HepG2 (cell line): ENCODE data around the gene NDUFB4. TPM values are rescaled to one million over a fixed set of nuclear protein-coding genes. Genes with fewer than 3 reads are reported as not detected.
A peak's percentile ranks its signal among the peaks of the same experiment; 100 is the strongest.
"Not testable (repeated sequence)": the region's sequence is repeated elsewhere in the genome, so short reads cannot be mapped to it uniquely, and the experiment has no call there.

Experiments used
- ATAC-seq: fragments of 200-7000 bp; cut with Tn5 transposase; 3 replicates; pipeline ENCODE4 v1.9.1; 2020; ENCODE audit warnings: mild to moderate bottlenecking, moderate library complexity
- BruUV-seq: library from RNA; stranded (reverse); fragments of 400-500 nt; replicated peaks from 2 replicates; lab custom pipeline; 2021; lab: Mats Ljungman, UMichigan
- CTCF ChIA-PET: fragments of 300-600 bp; formaldehyde crosslinking; extraction: SDS; loops from one replicate; lab custom pipeline; 2021; ENCODE audit warnings: low total read pairs, inconsistent platforms, low intra/inter-chr PET ratio; lab: Yijun Ruan, JAX
- POLR2A ChIA-PET: fragments of 350-600 bp; sonication (Branson Sonifier 250); formaldehyde crosslinking; loops from one replicate; lab custom pipeline; 2020; ENCODE audit warnings: antibody characterized with exemption, inconsistent platforms; lab: Yijun Ruan, JAX
- DNase-seq: peaks from one replicate; pipeline ENCODE4 v3.0.0-alpha.2; 2015; ENCODE audit warnings: low spot score
- FAIRE-seq: peaks from 3 replicates; lab custom pipeline; 2011; peaks lifted over from hg19 to GRCh38; lab: Jason Lieb, UNC
- H2AFZ ChIP-seq: one replicate; pipeline ENCODE4 v1.6.1; 2011; ENCODE audit warnings: low read length, inconsistent platforms
- H3K27ac ChIP-seq: fragments of 300-600 bp; 3 replicates; pipeline ENCODE4 v1.8.0; 2011; ENCODE audit warnings: mixed run types, mild to moderate bottlenecking, mixed read lengths, low read length, inconsistent platforms; ENCODE audit not compliant: insufficient read depth; ENCODE audit errors: extremely low read length
- H3K27me3 ChIP-seq, 2 experiments: fragments of 200-600 bp in 1 of 2; 2 replicates in 1 of 2; 3 replicates in 1 of 2; pipeline versions ENCODE4 v1.6.0 to v1.8.0; 2011; ENCODE audit warnings: low read length in 2 of 2, mild to moderate bottlenecking in 2 of 2, moderate library complexity in 2 of 2, inconsistent platforms in 1 of 2; ENCODE audit not compliant: insufficient read depth in 2 of 2, control insufficient read depth in 1 of 2
- H3K36me3 ChIP-seq, 2 experiments: fragments of 200-600 bp in 1 of 2; replicated peaks in 1 of 2; 2 replicates in 1 of 2; 3 replicates in 1 of 2; pipeline versions ENCODE4 v1.5.1 to v1.8.0; 2011; ENCODE audit warnings: low read length in 2 of 2, inconsistent platforms in 1 of 2; ENCODE audit not compliant: insufficient read depth in 2 of 2, control insufficient read depth in 1 of 2
- H3K4me1 ChIP-seq: 2 replicates; pipeline ENCODE4 v1.5.1; 2012; ENCODE audit warnings: low read length, inconsistent platforms; ENCODE audit not compliant: insufficient read depth
- H3K4me2 ChIP-seq: 2 replicates; pipeline ENCODE4 v1.6.0; 2011; ENCODE audit warnings: low read depth, low read length, inconsistent platforms
- H3K4me3 ChIP-seq, 3 experiments: fragments of 200-600 bp in 1 of 3; sonication (generic), shearing (Covaris generic) in 1 of 3; replicated peaks in 1 of 3; 2 replicates each; pipeline ENCODE4 v1.5.1; 2011 to 2016; ENCODE audit warnings: low read length in 3 of 3, inconsistent platforms in 2 of 3, low read depth in 2 of 3, mild to moderate bottlenecking in 2 of 3, control low read depth in 1 of 3, mixed read lengths in 1 of 3; ENCODE audit not compliant: insufficient read depth in 1 of 3
- H3K79me2 ChIP-seq: one replicate; pipeline ENCODE4 v1.6.1; 2011; ENCODE audit warnings: low read length, inconsistent platforms; ENCODE audit not compliant: insufficient read depth
- H3K9ac ChIP-seq: 2 replicates; pipeline ENCODE4 v1.6.0; 2011; ENCODE audit warnings: mild to moderate bottlenecking, low read depth, low read length, inconsistent platforms; ENCODE audit not compliant: insufficient read depth
- H3K9me3 ChIP-seq: 2 replicates; pipeline ENCODE4 v1.5.1; 2012; ENCODE audit warnings: mild to moderate bottlenecking, low read length
- H4K20me1 ChIP-seq: 2 replicates; pipeline ENCODE4 v1.6.0; 2011; ENCODE audit warnings: inconsistent platforms, mild to moderate bottlenecking, low read length, moderate library complexity; ENCODE audit not compliant: insufficient read depth
- ATF5 ChIP-seq: sonication (generic); formaldehyde crosslinking; IDR thresholded peaks from 2 replicates; pipeline ENCODE4 v1.4.0; 2020; ENCODE audit warnings: mild to moderate bottlenecking, low read depth, missing genetic modification reagents
- CAMTA2 ChIP-seq: sonication (generic); formaldehyde crosslinking; IDR thresholded peaks from 2 replicates; pipeline ENCODE4 v1.4.0; 2020; ENCODE audit warnings: mild to moderate bottlenecking, missing genetic modification reagents, borderline replicate concordance
- HNRNPK ChIP-seq: fragments of 200-400 bp; formaldehyde crosslinking; IDR thresholded peaks from 2 replicates; pipeline ENCODE4 v1.6.1; 2018; ENCODE audit warnings: low read length, low read depth, moderate library complexity, mild to moderate bottlenecking; ENCODE audit not compliant: poor library complexity, severe bottlenecking
- JUND ChIP-seq: sonication (generic); formaldehyde crosslinking; IDR thresholded peaks from 2 replicates; pipeline ENCODE4 v1.8.0; 2022; ENCODE audit warnings: mild to moderate bottlenecking, missing genetic modification reagents
- KAT7 ChIP-seq: IDR thresholded peaks from 2 replicates; pipeline ENCODE4 v1.6.1; 2018; ENCODE audit warnings: borderline replicate concordance, missing compliant biosample characterization
- MTF1 ChIP-seq: sonication (generic); formaldehyde crosslinking; IDR thresholded peaks from 2 replicates; pipeline ENCODE4 v1.5.0; 2020; ENCODE audit warnings: missing genetic modification reagents
- MXD4 ChIP-seq: IDR thresholded peaks from 2 replicates; pipeline ENCODE4 v1.6.1; 2016; ENCODE audit warnings: mild to moderate bottlenecking, missing biosample characterization, missing genetic modification reagents
- NKX3-1 ChIP-seq: sonication (generic); formaldehyde crosslinking; IDR thresholded peaks from 2 replicates; pipeline ENCODE4 v1.5.0; 2020; ENCODE audit warnings: missing genetic modification reagents
- PCBP2 ChIP-seq: fragments of 200-400 bp; formaldehyde crosslinking; optimal IDR thresholded peaks from 2 replicates; pipeline ENCODE3; 2018; ENCODE audit warnings: low read length, low read depth; ENCODE audit not compliant: poor library complexity, severe bottlenecking
- RXRA ChIP-seq: sonication (generic); formaldehyde crosslinking; IDR thresholded peaks from 2 replicates; pipeline ENCODE4 v1.5.1; 2020; ENCODE audit warnings: missing genetic modification reagents
- TRIM24 ChIP-seq: sonication (generic); formaldehyde crosslinking; IDR thresholded peaks from 2 replicates; pipeline ENCODE4 v1.8.0; 2022; ENCODE audit warnings: mild to moderate bottlenecking, missing genetic modification reagents
- USF2 ChIP-seq, 2 experiments: sonication (generic) in 1 of 2; formaldehyde crosslinking in 1 of 2; IDR thresholded peaks; 2 replicates each; pipeline versions ENCODE4 v1.5.1 to v1.6.1; 2011 to 2020; ENCODE audit warnings: borderline replicate concordance in 1 of 2, low read depth in 1 of 2, low read length in 1 of 2, mild to moderate bottlenecking in 1 of 2, missing genetic modification reagents in 1 of 2, moderate library complexity in 1 of 2
- ZFY ChIP-seq: sonication (generic); formaldehyde crosslinking; IDR thresholded peaks from 2 replicates; pipeline ENCODE4 v1.4.0; 2020; ENCODE audit warnings: missing genetic modification reagents
- ZNF234 ChIP-seq: sonication (generic); formaldehyde crosslinking; conservative IDR thresholded peaks from 2 replicates; pipeline ENCODE4 v1.5.1; 2020; ENCODE audit warnings: mild to moderate bottlenecking, missing genetic modification reagents
- ZNF430 ChIP-seq: sonication (generic); formaldehyde crosslinking; IDR thresholded peaks from 2 replicates; pipeline ENCODE4 v1.9.0; 2021; ENCODE audit warnings: mild to moderate bottlenecking, missing genetic modification reagents
- ZNF652 ChIP-seq: IDR thresholded peaks from 2 replicates; pipeline ENCODE4 v1.6.1; 2016; ENCODE audit warnings: low read depth, borderline replicate concordance
- WGBS: methylation state at CpG from one replicate; pipeline ENCODE4 v1.1.6; 2017; ENCODE audit warnings: low lambda C conversion rate; 5-methylcytosine and 5-hydroxymethylcytosine counted together
- in situ Hi-C: cut with HindIII; loops from 2 replicates; pipeline ENCODE4 v1.10.0; 2017; ENCODE audit warnings: low pct_unique_long_range_greater_than_20kb; ENCODE audit not compliant: extremely low pct_ligation_motif_present
- intact Hi-C: fragments of 100-400 bp; cut with micrococcal nuclease; formaldehyde crosslinking; loops from one replicate; pipeline ENCODE4 v1.10.0; 2022; ENCODE audit not compliant: unreplicated experiment
- polyA plus RNA-seq, 8 experiments: library from polyadenylated mRNA; depleted of rRNA in 3 of 8; stranded (reverse) in 7 of 8; unstranded in 1 of 8; fragments of >200 nt; fragmentation: Illumina TruSeq in 4 of 8; extraction: Trizol in 4 of 8; gene quantifications; 2 replicates each; pipeline versions ENCODE4 v1.2.1 to v1.2.3, GENCODE V29; 2011 to 2016; ENCODE audit warnings: low read depth in 4 of 8, missing spikeins in 1 of 8, mixed read lengths in 1 of 8; ENCODE audit not compliant: insufficient read depth in 1 of 8
- total RNA-seq, 5 experiments: library from RNA; depleted of rRNA; stranded (reverse); fragments of >200 nt; fragmentation: Illumina TruSeq; extraction: Trizol; gene quantifications; 2 replicates each; pipeline ENCODE4 v1.2.3, GENCODE V29; 2016; ENCODE audit warnings: low read depth in 1 of 5

The NDUFB4 gene
- total and polyA plus RNA-seq, 2 of the 13 experiments (the other 11 are each of a cell fraction or from before 2014, with no cell fraction given), result 115 to 116 TPM

GRCh38 chr3:120638820-120639219 is 42.7 kb downstream of the NDUFB4 start:
- peak; percentile 70; the same call in 1 of the 2 replicates for TF ChIP-seq ZNF430 (CRISPR knock-in tag)
- not testable (repeated sequence) for FAIRE-seq

GRCh38 chr3:120640231-120640630 is 44.1 kb downstream of the NDUFB4 start:
- Histone ChIP-seq H3K4me1 (no peaks in the 10 kb centered on the region), H3K27me3 (no peaks in the 10 kb centered on the region), H3K79me2 (no peaks in the 10 kb centered on the region), H3K9ac (no peak overlapping the region), H3K27ac (no peak overlapping the region)
- BruUV-seq, result no TSS peak
- ATAC-seq, result no peak
- in situ Hi-C loops, result no loop called here
- TF ChIP-seq MTF1, result no peak
- TF ChIP-seq TRIM24 (CRISPR knock-in tag), result no peak
- TF ChIP-seq RXRA (CRISPR knock-in tag), result no peak
- TF ChIP-seq PCBP2, result peak; percentile 33
- no peak for TF ChIP-seq ZNF234
- no peak for TF ChIP-seq ZFY (CRISPR knock-in tag)
- TF ChIP-seq USF2 (IDR thresholded peaks at IDR 0.05; ENCODE audit: low read depth, low read length), result no peak
- no peak for TF ChIP-seq USF2 (CRISPR knock-in tag; IDR thresholded peaks at IDR 0.05; ENCODE audit: borderline replicate concordance)
- TF ChIP-seq MXD4 (CRISPR knock-in tag), result no peak
- TF ChIP-seq HNRNPK, result peak; percentile 14
- no peak for TF ChIP-seq JUND (CRISPR knock-in tag)
- no peak for TF ChIP-seq KAT7
- TF ChIP-seq ATF5 (CRISPR knock-in tag), result no peak
- TF ChIP-seq ZNF652, result no peak
- no peak for TF ChIP-seq NKX3-1 (CRISPR knock-in tag)
- no peak for TF ChIP-seq CAMTA2 (CRISPR knock-in tag)
- TF ChIP-seq, all 625 proteins: peak for 2
- no peak for FAIRE-seq
- Histone ChIP-seq H3K9me3 (no peaks in the 10 kb centered on the region), H4K20me1 (no peaks in the 10 kb centered on the region), H3K36me3 (peaks cover 34 to 73% of the 10 kb centered on the region in 2 experiments), H2AFZ (no peak overlapping the region), H3K4me2 (no peak overlapping the region), H3K4me3 (no peak overlapping the region)
- POLR2A ChIA-PET, result no interaction called here
- intact Hi-C loops, result no loop called here
- no peak for DNase-seq
- 100% methylated on average over 1 of the region's 1 CpG for WGBS
- CTCF ChIA-PET, result no interaction called here

More at GRCh38 chr3:120638820-120639219, 42.7 kb downstream of the NDUFB4 start:
- POLR2A ChIA-PET, BruUV-seq, H3K4me3 ChIP-seq, H3K4me1 ChIP-seq, H3K9ac ChIP-seq, DNase-seq, H3K9me3 ChIP-seq, H3K79me2 ChIP-seq, in situ Hi-C loops, H3K27ac ChIP-seq, CTCF ChIA-PET, H3K27me3 ChIP-seq, H3K4me2 ChIP-seq, H2AFZ ChIP-seq, H4K20me1 ChIP-seq, ATAC-seq: not testable (repeated sequence)
- 97% methylated on average over 4 of the region's 4 CpGs for WGBS
- intact Hi-C loops, result loop anchor here (5.0 kb wide), 1 partner anchor 103 kb away; the partner anchor contains the start of genes GTF2E1 and RABL3
- peaks cover 28 to 59% of the 10 kb centered on the region in 2 experiments for H3K36me3 ChIP-seq
